Measurements from ENCODE around the gene UBE2Q1.
A peak's percentile ranks its signal among the peaks of the same experiment; 100 is the strongest.

The UBE2Q1 gene

DNA sequence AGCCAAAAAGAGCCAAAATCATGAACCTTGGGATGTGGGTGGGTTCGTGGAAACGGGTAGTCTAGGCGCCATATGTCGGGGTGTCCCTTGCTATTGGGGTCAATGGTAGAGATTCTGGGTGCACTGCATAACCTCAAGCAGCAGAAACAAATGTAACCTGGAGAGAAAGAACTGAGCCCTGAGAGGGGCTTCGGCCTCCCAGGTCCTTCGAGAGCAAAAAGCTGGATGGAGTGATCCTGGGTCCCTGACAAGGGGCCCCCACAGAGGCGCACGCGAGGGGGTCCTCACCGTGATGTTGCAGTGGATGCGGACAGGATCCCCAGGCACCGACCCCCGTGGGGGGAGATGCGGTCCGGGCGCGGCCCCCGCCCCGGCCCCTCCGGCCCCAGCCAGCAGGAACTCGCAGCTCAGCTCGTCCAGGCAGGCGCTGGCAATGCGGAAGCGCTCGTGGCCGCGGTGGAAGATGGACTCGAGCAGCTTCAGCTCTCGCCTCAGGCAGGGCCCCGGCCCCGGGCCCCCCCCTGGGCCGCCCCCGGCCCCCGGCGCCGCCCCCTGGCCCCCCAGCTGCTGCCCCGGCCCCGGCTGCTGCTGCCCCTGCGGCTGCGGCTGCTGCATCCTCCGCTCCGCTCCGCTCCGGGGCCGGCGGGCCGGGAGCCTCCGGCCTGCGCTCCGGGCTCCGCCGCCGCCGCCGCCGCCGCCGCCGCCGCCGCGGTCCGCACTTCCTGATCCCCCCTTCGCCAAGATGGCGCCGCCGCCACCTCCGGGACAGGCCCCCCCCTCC is at the start of gene UBE2Q1:
Gene UBE2Q1 (minus strand): TSS at position 724 of the 781 bp plus-strand sequence. CDS start 109 bp downstream, at position 615.
- H3K36me3 Mint-ChIP-seq (ENCODE audit: low read depth): peaks cover 30% of the 10 kb centered on the region
- no peaks in the 10 kb centered on the region for H3K9me3 Mint-ChIP-seq
- peaks cover 36% of the 10 kb centered on the region for H3K4me1 Mint-ChIP-seq (ENCODE audit: low read depth)
- H3K4me3 Mint-ChIP-seq: peak within 1 kb of the TSS; percentile 99
- peak within 1 kb of the TSS; percentile 93 for H3K27ac Mint-ChIP-seq
- peaks cover 4% of the 10 kb centered on the region for H3K27me3 Mint-ChIP-seq (ENCODE audit: low read depth)

DNA sequence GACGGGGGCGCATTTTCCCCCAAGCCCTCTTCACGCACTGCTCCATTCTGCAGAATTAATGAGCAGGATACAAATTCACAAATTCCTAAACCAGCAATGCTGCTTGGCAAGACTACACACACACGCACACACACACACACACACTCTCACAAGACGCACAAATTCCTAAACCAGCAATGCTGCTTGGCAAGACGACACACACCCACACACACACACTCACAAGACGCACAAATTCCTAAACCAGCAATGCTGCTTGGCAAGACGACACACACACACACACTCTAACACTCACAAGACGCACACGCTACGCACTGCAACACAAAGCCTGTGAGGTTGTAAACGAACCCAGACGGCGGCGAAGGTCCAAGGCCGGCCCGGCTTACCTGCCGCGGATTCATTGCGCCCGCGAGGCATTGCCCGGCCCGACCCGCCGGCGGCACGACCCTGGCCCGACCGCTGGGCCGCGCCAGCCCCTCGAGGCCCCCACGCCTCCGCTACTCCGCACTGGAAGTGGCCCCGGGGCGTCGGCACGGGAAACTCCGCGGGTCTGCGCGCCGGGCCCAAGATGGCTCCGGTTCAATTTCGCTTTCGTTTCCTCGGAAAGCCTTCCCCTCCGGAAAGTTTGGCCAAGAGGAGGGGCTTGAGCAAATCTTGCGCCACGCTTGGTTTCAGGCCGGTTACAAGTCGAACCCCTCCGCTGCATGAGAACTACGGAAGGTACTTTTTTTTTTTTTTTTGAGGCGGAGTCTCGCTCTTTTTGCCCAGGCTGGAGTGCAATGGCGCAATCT is 49.3 kb upstream of the UBE2Q1 start, which contains the start of gene ADAR:
Gene ADAR (minus strand): TSS at position 578 of the 788 bp plus-strand sequence. CDS start 180 bp downstream, at position 398.
- H3K27ac Mint-ChIP-seq: peak within 1 kb of the TSS; percentile 97
- H3K36me3 Mint-ChIP-seq (ENCODE audit: low read depth): peaks cover 29% of the 10 kb centered on the region
- H3K4me3 Mint-ChIP-seq: peak within 1 kb of the TSS; percentile 97
- no peaks in the 10 kb centered on the region for H3K9me3 Mint-ChIP-seq
- no peaks in the 10 kb centered on the region for H3K27me3 Mint-ChIP-seq (ENCODE audit: low read depth)
- H3K4me1 Mint-ChIP-seq (ENCODE audit: low read depth): peaks cover 56% of the 10 kb centered on the region

DNA sequence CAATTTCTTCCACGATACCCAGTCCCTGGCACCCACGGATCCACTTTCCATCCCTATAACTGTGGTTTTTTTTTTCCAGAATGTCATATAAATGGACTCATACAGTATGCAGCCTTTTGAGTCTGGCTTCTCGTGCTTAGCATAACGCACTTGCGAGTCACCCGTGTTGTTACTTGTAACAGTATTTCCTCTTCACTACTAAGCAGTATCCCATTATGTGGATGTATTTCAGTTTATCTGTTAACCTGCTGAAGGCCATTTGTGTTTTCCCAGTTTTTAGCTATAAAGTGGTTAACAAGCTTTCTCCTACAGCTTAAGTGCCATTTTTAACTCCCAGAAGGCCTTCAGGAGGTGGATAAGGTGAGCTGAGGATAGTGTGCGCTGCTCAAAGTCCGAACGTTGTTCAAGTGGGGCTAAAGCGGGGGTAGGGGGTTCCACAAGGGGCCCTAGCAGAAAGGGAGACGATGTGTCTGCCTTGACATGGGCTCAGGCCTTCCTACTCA is 48.7 kb upstream of the UBE2Q1 start:
- peak overlapping the region; percentile 97 for H3K4me3 Mint-ChIP-seq
- H3K27me3 Mint-ChIP-seq (ENCODE audit: low read depth): no peaks in the 10 kb centered on the region
- H3K4me1 Mint-ChIP-seq (ENCODE audit: low read depth): peaks cover 59% of the 10 kb centered on the region
- H3K36me3 Mint-ChIP-seq (ENCODE audit: low read depth): peaks cover 29% of the 10 kb centered on the region
- H3K27ac Mint-ChIP-seq: peak overlapping the region; percentile 97
- H3K9me3 Mint-ChIP-seq: no peaks in the 10 kb centered on the region

DNA sequence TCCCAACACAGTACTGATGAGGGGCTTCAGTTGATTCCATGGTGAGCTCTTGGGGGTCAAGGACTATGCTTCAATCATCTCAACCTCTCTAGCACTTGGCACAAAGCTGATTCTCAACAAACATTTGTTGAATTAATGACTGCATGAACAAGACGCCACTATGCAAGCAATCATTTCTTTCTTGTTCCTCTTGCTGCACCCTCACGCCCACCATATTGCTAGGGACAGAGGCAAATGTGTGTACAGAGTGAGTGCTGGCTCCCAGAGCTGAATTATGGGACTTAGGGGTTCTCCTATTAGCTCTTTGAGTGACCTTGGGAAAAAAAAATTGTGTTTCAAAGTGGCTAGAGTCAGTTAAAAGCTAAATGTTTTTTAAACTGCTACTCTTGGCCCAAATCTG is 47.1 kb upstream of the UBE2Q1 start:
- no peaks in the 10 kb centered on the region for H3K27me3 Mint-ChIP-seq (ENCODE audit: low read depth)
- H3K36me3 Mint-ChIP-seq (ENCODE audit: low read depth): peaks cover 38% of the 10 kb centered on the region
- H3K9me3 Mint-ChIP-seq: no peaks in the 10 kb centered on the region
- H3K27ac Mint-ChIP-seq: peak overlapping the region; percentile 46
- peak overlapping the region; percentile 63 for H3K4me3 Mint-ChIP-seq
- H3K4me1 Mint-ChIP-seq (ENCODE audit: low read depth): peaks cover 55% of the 10 kb centered on the region

DNA sequence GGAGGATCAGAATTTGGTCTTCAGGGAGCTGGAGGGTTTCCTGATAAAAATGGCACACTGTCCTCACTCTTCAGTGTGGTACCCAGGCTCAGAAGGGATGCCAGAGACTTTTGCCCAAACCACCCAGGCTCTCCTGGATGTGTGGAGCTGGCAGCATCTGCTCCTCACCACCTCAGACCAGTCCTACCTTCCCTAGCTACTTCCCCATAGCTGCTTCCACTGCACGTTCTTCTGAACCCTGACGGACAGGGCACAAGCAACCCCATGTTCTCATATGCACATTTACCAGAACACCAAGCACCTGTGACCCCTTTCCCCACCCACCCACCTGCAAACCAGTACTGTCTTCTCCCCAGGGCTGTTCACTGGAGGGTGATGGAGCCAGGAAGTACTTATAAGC is 44.9 kb upstream of the UBE2Q1 start:
- no peak overlapping the region for H3K27ac Mint-ChIP-seq
- peaks cover 50% of the 10 kb centered on the region for H3K4me1 Mint-ChIP-seq (ENCODE audit: low read depth)
- no peak overlapping the region for H3K4me3 Mint-ChIP-seq
- peaks cover 47% of the 10 kb centered on the region for H3K36me3 Mint-ChIP-seq (ENCODE audit: low read depth)
- no peaks in the 10 kb centered on the region for H3K27me3 Mint-ChIP-seq (ENCODE audit: low read depth)
- H3K9me3 Mint-ChIP-seq: no peaks in the 10 kb centered on the region

DNA sequence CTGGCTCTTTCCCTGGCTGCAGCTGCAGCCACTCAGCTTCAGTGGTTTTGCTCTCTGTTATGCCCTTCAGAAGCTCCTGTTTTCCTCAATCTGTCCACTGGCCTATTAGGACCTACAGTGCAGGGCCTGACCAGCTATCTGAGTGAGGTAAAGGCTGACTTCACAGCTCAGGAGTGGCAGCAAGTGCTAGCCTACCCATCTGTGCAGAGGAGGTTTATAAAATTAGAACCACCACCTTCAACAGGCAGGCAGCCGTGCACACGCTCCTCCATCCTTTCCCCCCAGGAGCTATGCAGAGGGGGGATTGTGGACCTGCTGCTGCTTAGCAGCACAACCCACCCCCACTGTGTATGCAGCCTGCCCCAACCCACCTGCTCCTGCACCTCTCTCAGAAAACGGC is 41.2 kb upstream of the UBE2Q1 start:
- Mint-ChIP-seq H3K4me1 (ENCODE audit: low read depth) (peaks cover 40% of the 10 kb centered on the region), H3K9me3 (no peaks in the 10 kb centered on the region), H3K4me3 (no peak overlapping the region), H3K27me3 (ENCODE audit: low read depth) (no peaks in the 10 kb centered on the region), H3K27ac (no peak overlapping the region), H3K36me3 (ENCODE audit: low read depth) (peaks cover 52% of the 10 kb centered on the region)

DNA sequence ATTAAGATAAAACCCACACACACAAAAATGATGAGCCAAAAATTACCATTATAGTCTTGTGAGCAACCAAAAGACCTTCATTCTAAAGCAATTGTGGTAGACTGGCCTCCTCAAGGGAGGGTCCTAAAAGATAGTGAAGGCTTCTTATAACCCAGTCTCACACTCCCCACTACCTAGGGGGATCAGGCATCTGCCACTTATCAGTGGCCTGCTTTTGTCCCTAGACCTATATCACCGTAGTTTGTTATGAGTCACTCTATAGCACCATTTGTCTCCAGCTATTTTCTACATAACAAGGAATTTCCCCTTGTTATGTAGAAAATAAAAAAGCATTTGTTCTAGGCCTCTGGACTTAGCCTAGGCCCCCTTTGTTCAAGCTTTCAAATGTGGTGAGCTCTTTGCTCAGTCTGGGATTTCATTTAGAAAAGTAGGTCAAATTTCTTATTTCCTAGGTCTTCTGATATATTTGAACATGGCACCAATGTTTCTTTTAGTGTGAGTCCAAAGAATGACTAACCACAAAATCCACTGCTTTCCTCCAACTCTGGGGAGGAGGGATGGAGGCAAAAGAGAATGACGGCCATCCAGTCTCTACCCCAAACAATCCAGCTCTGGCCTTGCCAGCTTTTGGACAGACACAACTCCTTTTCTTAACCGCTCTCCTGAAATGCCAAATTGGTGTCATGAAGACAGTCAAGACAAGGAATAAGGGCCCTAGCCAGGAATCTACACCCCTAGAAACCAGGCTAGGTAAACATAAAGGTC is 40.6 kb upstream of the UBE2Q1 start:
- Mint-ChIP-seq H3K9me3 (no peaks in the 10 kb centered on the region), H3K4me3 (no peak overlapping the region), H3K4me1 (ENCODE audit: low read depth) (peaks cover 38% of the 10 kb centered on the region), H3K36me3 (ENCODE audit: low read depth) (peaks cover 53% of the 10 kb centered on the region), H3K27ac (peak overlapping the region; percentile 26), H3K27me3 (ENCODE audit: low read depth) (no peaks in the 10 kb centered on the region)

DNA sequence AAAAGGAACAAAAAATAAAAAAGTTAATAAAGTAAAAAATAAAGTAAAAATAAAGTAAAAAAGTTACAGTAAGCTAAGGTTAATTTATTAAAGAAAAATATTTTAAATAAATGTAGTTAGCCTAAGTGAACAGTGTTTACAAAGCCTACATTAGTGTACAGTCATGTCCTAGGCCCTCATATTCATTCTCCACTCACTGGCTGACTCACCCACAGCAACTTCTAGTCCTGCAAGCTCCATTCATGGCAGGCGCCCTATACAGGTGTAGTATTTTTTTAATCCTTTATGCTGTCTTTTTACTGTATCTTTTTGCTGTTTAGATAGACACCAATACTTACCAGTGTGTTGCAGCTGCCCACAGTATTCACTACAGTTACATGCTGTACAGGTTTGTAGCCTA is 37.2 kb upstream of the UBE2Q1 start:
- Mint-ChIP-seq H3K9me3 (no peaks in the 10 kb centered on the region), H3K36me3 (ENCODE audit: low read depth) (peaks cover 63% of the 10 kb centered on the region), H3K27me3 (ENCODE audit: low read depth) (no peaks in the 10 kb centered on the region), H3K4me3 (no peak overlapping the region), H3K27ac (no peak overlapping the region), H3K4me1 (ENCODE audit: low read depth) (peaks cover 25% of the 10 kb centered on the region)

DNA sequence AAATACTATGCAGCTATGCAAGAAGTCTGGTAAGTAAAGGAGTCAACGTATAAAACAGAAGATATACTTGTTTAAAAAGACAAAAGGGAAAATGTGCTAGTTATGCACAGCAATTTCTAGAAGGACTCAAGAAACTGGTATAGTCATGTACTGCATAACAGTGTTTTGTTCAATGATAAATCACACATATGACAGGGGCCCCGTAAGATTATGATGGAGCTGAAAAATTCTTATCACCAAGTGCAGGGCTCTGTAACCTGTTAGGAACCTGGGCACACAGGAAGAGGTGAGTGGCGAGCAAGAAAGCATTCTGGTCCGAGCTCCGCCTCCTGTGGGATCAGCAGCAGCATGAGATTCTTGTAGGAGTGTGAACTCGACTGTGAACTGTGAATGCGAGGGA is 36.3 kb upstream of the UBE2Q1 start:
- no peaks in the 10 kb centered on the region for H3K27me3 Mint-ChIP-seq (ENCODE audit: low read depth)
- no peak overlapping the region for H3K27ac Mint-ChIP-seq
- no peak overlapping the region for H3K4me3 Mint-ChIP-seq
- peaks cover 66% of the 10 kb centered on the region for H3K36me3 Mint-ChIP-seq (ENCODE audit: low read depth)
- peaks cover 19% of the 10 kb centered on the region for H3K4me1 Mint-ChIP-seq (ENCODE audit: low read depth)
- no peaks in the 10 kb centered on the region for H3K9me3 Mint-ChIP-seq

DNA sequence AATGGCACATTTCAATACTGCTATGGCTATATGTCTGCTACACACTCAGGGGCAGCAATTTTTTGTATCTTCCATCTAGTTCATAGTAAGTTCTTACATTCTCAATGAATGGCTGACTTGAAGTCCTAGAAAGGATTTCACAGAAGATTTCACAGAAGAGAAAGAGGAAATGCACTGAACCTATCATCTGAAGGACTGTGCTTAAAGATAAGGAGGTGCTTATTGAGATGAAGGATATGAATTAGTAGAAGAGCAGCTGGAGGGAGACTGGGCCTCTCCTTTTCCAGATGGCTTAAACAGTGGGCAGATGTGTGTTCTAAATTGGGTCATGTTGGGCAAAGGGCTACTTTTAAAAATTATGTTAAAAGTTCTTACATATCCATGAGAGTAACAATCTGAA is 34.9 kb upstream of the UBE2Q1 start:
- H3K27ac Mint-ChIP-seq: no peak overlapping the region
- no peaks in the 10 kb centered on the region for H3K9me3 Mint-ChIP-seq
- no peak overlapping the region for H3K4me3 Mint-ChIP-seq
- peaks cover 14% of the 10 kb centered on the region for H3K4me1 Mint-ChIP-seq (ENCODE audit: low read depth)
- no peaks in the 10 kb centered on the region for H3K27me3 Mint-ChIP-seq (ENCODE audit: low read depth)
- H3K36me3 Mint-ChIP-seq (ENCODE audit: low read depth): peaks cover 70% of the 10 kb centered on the region

DNA sequence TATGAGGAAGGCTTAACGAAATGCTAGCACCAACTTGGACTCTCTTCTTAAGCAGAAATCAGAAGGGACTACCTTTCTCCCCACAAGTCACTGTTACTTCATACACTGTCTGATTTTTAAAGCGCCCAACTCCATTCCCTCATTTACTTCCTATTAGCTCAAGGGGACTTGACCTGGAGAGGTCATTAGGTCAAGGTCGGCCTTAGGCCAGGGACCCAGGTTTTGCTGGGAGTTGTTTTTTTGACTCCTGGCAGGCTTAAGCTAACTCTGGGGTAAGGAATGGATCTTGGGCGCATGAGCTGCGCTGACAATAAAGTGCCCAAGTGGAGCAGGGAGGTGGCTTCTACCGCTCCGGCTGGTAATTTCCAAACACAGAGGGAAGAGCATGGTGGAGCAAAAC is 32.7 kb upstream of the UBE2Q1 start:
- H3K27me3 Mint-ChIP-seq (ENCODE audit: low read depth): no peaks in the 10 kb centered on the region

DNA sequence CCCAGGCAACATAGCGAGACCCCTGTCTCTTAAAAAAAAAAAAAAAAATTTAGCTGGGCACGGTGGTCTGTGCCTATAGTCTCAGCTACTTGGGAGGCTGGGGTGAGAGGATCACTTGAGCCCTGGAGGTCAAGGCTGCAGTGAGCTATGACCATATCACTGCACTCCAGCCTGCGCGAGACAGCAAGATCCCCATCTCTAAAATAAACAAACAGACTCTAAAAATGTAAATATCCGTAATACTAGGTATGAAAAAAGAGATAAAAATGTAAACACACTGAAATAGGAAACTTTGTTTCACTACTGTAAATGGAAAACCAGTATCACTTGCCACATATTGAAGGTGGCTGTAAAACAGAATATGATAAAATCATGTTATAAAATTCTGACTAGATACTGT is 32.3 kb upstream of the UBE2Q1 start:
- H3K27me3 Mint-ChIP-seq (ENCODE audit: low read depth): no peaks in the 10 kb centered on the region
- peaks cover 17% of the 10 kb centered on the region for H3K4me1 Mint-ChIP-seq (ENCODE audit: low read depth)
- no peaks in the 10 kb centered on the region for H3K9me3 Mint-ChIP-seq
- H3K27ac Mint-ChIP-seq: no peak overlapping the region
- peaks cover 78% of the 10 kb centered on the region for H3K36me3 Mint-ChIP-seq (ENCODE audit: low read depth)
- H3K4me3 Mint-ChIP-seq: no peak overlapping the region

More for the DNA sequence above, 32.7 kb upstream of the UBE2Q1 start:
- H3K9me3 Mint-ChIP-seq: no peaks in the 10 kb centered on the region
- peaks cover 17% of the 10 kb centered on the region for H3K4me1 Mint-ChIP-seq (ENCODE audit: low read depth)
- H3K4me3 Mint-ChIP-seq: no peak overlapping the region
- no peak overlapping the region for H3K27ac Mint-ChIP-seq
- peaks cover 76% of the 10 kb centered on the region for H3K36me3 Mint-ChIP-seq (ENCODE audit: low read depth)

DNA sequence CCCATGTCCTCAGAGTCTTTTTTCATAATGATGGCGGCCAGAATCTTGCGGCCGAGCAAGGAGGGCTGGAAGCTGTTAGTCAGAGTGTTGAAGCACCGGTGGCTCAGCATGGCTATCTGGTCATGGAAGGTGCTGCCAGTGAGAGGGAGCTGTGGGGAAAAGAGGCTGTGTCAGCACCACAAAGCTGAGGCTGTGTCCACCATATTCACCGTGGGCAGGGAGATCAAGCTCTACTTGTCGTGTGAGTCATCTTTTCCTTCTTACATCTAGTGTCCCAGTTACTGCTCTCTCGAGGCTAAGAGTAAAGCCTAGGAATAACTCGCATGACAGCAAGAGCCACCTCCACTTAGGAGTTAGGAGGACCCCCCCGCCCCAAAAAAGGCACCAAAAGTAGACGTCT is 31.3 kb upstream of the UBE2Q1 start:
- no peak overlapping the region for H3K27ac Mint-ChIP-seq
- no peaks in the 10 kb centered on the region for H3K9me3 Mint-ChIP-seq
- H3K36me3 Mint-ChIP-seq (ENCODE audit: low read depth): peaks cover 80% of the 10 kb centered on the region
- H3K4me3 Mint-ChIP-seq: no peak overlapping the region
- peaks cover 17% of the 10 kb centered on the region for H3K4me1 Mint-ChIP-seq (ENCODE audit: low read depth)
- H3K27me3 Mint-ChIP-seq (ENCODE audit: low read depth): no peaks in the 10 kb centered on the region

DNA sequence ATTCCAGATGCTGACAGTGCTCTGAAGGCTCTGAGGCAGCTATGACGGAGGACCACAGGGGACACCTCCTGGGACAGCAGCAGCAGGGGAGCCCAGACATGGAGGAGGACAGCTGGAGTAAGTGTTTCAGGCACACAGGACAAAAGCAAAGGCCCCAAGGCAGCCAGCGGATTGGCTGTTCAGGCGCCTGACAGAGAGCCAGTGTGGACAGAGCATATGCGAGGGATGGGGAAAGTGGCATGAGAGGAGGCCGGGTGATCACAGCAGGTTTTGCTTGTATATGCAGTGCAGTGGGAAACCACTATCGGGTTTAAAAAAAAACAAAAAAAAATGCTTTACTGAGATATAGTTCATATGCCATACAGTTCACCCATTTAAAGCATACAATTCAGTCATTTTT is 28.2 kb upstream of the UBE2Q1 start:
- Mint-ChIP-seq H3K9me3 (no peaks in the 10 kb centered on the region), H3K27me3 (ENCODE audit: low read depth) (no peaks in the 10 kb centered on the region), H3K36me3 (ENCODE audit: low read depth) (peaks cover 85% of the 10 kb centered on the region), H3K4me1 (ENCODE audit: low read depth) (peaks cover 9% of the 10 kb centered on the region), H3K27ac (no peak overlapping the region), H3K4me3 (no peak overlapping the region)
